Upper lobe of left lung (tissue), 4 donors: ENCODE measurements around the gene THSD7A.

ENCODE experiments used
- CTCF ChIP-seq, 6 experiments: fragments of 450-650 bp in 4 of 6; fragments of 200-600 bp in 2 of 6; sonication (generic) in 2 of 6; IDR thresholded peaks; one replicate each; pipeline ENCODE4 v1.5.1; 2016 to 2019; ENCODE audit warnings: antibody characterized with exemption in 6 of 6
- POLR2A ChIP-seq, 4 donors: fragments of 450-650 bp; IDR thresholded peaks; one replicate each; pipeline ENCODE4 v1.5.1; 2016 to 2017; ENCODE audit warnings: antibody characterized with exemption in 4 of 4, mild to moderate bottlenecking in 2 of 4
- POLR2AphosphoS5 ChIP-seq, 2 donors: sonication (generic); formaldehyde crosslinking; IDR thresholded peaks; one replicate each; pipeline ENCODE4 v1.5.1; 2017; ENCODE audit warnings: antibody characterized with exemption in 2 of 2

DNA sequence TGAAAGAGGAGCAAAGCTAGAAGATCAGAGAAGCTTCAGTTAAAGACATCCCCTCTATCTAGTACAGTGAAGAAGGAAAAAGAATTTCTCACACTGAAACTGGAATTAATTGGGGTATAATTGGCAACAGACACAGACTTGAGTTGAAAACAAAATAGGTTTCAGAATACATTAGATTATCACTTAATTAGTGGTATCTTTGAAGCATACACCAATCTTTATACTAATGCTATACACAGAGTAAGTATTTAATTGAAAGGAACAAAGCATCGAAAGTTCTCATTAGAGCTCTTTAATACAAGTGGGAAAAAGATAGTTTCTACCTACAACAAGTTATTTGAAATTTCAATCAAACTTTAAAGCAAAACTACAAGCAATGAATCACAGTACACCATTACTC lies 128.2 kb downstream of the THSD7A start:
- TF ChIP-seq CTCF (IDR thresholded peaks at IDR 0.05) = no peak
- no peak for TF ChIP-seq POLR2A (IDR thresholded peaks at IDR 0.05)
- no peak for TF ChIP-seq POLR2AphosphoS5 (IDR thresholded peaks at IDR 0.05)
